NK-92 (cell line): ENCODE results near the gene LRRC56.
"Not testable (repeated sequence)": the region's sequence is repeated elsewhere in the genome, so short reads cannot be mapped to it uniquely, and the experiment has no call there.

Source experiments
- DNase-seq: peaks from one replicate; lab custom pipeline; 2025; ENCODE audit not compliant: unreplicated experiment; lab: John Stamatoyannopoulos, UW

Gene LRRC56

DNA sequence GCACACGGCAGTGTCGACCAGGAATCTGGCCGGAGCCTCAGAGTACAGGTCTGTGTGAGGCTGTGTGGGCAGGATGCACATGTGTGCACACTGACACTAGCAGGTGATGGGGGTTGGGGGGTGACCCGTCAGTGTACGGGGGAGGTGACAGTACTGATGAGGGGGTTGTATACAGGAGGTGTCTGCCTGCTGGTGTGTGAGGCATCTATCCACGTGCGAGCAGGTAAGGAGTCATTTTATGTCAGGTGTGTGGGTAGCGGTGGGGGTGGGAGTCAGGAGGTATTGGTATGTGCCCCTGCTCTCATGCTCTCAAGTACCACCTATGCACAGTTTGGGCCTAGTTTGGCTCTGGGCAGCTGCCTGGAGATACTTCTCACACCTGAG, 34.5 kb downstream of the LRRC56 start:
- no peak for DNase-seq

DNA sequence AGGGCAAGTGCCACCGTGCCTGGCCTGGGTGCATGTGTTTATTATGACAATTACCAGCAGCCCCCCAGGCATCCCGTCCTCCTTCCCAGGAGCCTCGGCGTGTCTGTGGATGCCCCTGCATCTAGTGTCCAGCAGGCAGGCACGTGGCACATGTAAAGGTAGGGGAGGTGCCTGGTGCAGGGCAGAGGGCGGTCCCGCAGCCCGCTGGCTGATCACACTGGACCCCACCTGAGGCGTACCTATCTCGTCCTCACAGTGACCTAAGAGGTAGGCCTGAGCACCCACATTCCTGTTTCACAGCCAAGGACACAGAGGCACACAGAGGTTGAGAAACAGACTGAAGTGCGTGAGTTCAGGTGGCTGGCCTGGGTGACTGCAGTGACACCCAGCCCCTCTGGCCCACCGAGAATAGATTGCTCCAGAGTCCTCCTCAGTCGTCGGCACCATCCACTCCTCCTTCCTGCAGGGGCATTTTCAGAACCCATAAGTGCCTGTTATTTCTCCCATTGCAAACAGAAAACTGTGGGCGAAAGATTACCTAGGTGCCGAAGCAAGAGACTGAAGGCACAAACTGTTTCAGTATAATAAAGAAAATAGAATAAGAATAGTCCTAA, 35.9 kb downstream of the LRRC56 start:
- no peak for DNase-seq

DNA sequence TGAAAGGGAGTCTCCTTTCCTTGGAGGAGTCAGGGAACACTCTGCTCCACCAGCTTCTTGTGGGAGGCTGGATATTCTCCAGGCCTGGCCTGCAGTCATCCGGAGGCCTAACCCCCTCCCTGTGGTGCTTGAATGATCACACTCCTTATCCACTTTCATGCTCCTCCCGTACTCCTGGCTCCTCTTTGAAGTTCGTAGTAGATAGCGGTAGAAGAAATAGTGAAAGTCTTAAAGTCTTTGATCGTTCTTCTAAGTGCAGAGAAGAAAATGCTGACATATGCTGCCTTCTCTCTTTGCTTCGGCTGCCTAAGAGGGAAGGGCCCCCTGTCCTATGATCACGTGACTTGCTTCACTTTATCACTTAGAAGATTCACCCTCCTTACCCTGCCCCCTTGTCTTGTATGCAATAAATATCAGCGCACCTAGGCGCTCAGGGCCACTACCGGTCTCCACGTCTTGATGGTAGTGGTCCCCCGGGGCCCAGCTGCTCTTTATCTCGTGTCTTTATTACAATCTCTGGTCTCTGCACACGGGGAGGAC, 36.8 kb downstream of the LRRC56 start:
- not testable (repeated sequence) for DNase-seq

DNA sequence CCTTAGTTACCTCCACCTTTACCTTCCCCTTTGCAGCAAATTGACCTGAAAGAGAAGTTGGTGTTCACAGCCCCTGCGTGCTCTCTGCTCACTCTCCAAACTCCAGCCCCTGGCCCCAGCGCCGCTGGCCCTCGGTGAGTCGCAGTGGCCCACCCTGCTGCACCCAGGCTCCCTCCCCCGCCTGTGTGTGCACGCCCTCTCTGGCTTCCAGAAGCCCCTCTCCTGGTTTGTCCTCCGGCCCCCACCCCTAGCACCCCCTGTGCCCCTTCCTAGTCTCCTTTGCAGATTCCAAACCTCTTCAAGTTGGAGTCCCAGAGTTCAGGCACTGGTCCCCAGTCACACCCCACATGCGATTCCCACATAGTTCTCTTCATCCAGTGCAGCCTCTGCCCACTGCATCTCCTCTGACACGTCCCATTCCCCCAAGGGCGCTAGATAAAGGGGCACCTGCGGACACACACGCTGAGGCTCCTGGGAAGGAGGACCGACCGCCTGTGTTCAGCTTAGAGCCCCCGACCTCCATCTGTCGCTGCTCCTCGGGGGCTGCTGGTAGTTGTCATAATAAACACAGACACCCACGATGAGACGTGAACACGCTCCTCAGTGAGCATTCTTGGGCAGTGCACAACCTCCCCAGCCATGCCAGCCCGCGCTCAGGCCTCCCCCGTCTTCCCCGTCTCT, 37.4 kb downstream of the LRRC56 start:
- DNase-seq, result no peak

DNA sequence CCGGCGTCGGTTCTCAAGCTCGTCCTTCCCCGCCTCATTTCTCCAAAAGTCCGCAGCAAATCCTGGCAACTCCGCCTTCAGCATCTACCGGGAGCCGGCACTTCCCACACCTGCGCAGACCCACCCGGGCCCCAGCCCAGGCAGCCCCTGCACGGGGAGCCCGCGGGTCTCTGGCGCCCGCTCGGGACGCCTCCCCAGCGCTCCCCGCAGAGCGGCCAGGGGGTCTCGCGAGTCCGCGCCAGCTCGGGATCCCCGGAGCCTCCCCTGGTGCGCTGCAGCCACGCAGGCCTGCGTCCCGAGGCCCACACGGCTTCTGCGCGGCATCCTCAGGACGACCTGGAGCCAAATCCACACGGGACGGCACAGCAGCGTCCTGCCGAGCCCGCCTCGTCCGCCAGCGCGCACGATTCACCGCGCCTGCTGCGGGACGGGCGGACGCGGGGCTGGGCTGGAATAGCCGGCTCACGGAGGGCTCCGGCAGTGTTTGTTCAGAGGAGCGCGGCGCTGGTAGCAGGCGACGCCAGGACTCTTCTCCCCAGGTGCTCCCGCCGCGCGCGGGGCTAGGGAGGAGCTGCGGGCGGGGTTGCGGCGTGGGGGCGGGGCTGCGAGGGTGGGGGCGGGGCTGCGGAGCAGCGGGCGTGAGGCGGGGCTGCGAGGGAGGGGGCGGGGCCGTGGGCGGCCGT, 38.1 kb downstream of the LRRC56 start:
- DNase-seq, result no peak

DNA sequence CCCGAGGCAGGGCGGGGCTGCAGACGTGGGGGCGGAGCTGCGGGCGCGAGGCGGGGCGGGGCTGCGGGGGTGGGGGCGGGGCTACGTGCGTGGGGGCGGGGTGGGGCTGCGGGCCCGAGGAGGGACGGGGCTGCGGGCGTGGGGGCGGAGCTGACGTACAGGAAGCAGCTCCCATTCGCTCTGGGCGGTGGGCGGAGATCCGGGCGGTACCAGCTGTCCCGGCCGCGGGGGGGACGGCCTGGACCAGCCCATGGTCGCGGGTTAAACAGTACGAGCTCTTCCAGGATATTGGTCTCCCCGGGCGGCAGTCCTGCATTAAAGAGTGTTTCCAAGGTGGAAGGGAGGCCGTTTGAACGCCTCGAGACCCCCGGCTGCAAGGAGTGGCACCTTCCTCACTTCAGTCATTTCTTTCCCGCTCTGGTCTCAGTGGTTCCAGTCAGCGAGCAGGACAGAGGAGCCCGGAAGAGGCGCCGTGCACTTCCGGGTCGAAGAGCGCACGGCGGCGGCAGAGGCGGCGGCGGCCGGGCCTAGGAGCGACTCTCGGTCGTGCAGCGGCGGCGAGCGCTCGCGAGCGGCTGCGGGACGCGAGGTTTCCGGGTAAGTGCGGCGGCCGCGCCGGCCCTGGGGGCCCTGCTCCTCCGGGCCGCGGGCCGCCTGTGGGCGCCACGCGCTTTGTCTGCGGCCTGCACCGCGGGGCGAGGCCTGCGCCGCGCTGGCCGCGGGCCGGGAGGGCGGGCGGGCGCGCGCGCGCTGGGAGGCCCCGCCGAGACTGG, 38.9 kb downstream of the LRRC56 start, which contains the start of gene PHRF1:
Gene PHRF1 (plus strand): TSS at position 475 of the 773 bp plus-strand sequence. CDS start 5,043 bp downstream, outside the sequence.
- DNase-seq, result peak; percentile 59

DNA sequence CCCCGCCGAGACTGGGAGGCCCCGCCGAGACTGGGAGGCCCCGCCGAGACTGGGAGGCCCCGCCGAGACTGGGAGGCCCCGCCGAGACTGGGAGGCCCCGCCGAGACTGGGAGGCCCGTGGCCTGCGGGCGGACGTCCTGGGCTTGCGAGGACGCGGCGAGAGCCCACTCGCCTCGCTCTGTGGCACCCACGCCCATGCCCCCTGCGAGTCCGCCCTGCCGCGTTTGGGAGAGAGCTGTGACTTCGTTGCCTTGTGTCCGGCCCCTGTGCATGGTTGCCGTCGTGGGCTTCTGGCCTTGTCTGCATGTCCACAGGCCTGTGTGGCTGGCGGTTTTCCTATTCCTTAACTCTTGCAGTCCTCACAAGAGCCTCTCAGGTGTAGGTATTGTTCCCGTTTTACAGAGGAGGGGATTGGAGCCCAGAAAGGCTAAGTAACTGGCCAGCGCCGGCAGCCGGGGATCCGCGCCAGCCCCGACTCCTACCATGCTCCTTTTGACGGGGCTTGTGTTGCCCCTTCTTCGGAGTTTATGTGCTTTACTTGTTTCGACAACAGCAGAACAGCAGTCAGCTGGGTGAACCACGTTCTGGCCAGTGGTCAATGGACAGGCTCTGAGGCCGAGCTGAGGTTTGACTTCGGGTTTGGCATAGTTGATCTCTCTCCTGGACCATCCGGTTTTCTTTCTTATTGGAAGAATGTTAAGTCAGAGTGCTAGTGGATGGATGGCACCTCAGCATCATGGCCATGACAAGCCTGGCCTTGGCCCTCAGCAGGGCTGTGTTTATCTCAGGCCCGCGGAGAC, 39.7 kb downstream of the LRRC56 start:
- DNase-seq, result no peak

DNA sequence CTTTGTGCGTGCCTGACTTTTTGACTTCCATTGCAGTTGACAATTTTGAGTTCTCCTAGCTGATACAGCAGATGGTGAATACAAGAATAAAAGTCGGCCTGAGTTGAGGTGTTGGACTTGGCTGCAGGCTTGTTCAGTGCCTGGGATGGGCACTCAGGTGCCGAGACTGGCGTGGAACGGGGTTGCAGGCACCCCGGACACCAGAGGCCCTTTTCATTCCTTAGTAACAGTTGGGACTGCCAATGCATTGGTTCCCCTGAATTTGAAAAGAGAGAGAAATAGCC, 40.2 kb downstream of the LRRC56 start:
- DNase-seq, result no peak

DNA sequence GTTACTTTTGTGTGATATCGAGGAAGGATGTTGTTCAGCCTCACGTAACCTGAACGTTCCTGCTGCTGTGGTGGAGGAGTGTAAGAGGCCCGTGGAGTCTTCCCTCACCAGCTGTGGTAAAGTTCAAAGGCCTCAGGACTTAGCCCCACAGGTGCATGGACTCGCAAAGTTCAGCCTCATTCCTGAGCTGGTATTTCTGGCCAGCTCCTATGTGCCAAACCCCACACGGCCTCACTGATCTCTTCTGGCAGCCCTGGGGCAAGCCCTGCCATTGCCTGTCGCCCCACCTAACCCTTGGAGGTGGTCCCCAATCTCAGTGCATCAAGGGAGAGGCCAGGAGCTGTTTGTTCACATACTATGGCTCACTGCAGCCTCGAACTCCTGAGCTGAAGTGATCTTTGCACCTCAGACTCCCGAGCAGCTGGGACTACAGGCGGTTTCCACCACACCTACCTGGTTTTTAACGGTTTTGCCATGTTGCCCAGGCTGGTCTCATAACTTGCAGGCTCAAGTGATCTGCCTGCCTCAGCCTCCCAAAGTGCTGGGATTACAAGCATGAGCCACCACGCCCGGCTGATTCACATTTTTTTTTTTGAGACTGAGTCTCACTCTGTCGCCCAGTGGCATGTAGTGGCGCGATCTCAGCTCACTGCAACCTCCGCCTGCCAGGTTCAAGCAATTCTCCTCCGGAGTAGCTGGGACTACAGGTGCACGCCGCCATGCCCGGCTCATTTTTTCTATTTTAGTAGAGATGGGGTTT, 41.1 kb downstream of the LRRC56 start:
- DNase-seq, result no peak

DNA sequence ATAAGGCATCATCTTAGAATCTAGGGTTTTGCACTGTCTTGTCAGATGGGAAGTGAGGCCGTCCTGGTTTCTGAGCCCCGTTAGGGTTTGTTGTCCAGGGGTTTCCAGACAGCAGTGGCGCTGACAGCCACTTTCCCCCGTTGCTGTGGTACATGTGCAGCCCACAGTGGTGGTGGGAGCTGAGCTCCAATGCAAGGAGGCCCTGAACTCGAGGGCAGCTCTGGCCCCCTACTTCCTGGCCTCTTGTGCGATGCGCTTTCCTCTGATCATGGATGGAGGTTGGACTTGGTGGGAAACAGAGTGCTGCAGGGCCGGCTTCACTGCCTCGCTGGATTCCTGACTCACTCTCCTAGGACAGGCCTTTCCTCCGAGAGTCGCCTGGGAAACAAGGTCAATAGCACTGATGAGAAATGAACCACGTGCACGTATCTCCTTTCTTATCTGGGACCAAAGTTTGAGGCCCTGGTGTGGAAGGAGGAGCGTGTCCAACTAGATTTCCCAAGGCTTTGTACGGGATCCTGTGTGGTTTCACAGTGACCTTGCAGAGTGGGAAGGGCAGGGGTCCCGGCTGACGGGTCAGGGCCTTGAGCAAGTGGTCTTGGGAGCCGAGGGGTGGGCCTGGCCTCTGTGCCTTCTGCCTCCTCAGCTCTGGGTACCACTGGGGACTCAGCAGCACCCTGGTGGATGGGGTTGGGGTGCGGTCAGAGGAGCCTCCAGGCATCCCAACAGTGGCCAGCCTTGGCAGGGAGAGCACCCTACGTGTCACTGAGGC, 42.7 kb downstream of the LRRC56 start:
- DNase-seq, result no peak

DNA sequence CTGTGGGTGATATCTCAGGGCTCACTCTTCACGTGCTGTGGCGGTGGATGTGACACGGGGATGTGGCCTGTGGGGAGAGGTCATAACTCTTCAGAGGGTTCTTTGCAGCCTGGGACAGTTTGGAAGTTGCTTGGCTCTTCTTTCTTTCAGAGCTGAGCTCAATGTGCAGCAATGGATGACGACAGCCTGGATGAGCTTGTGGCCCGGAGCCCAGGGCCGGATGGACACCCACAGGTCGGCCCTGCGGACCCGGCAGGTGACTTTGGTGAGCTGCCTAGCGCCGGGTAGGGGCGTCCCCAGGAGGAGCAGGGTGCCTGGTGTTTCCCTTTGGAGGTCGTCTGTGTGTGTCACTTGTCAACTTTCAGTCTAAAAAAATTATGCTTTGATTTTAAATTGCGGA, 44.0 kb downstream of the LRRC56 start:
- DNase-seq, result no peak

DNA sequence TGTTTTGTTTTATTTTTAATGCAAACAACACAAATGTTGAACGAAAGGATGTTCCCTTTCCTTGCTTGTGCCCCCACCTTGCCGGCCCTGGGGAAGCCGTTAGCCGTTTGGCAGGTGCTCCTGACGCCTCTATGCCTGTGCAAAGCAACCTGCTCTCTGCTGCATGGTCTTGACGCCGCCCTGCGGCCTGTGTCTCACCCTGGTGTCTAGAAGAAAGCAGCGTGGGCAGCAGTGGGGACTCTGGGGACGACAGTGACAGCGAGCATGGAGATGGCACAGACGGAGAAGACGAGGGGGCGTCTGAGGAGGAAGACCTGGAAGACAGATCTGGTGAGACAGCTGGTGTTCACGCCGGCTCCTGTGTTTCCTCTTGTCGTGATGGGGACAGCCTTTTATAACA, 44.4 kb downstream of the LRRC56 start:
- DNase-seq, result no peak

DNA sequence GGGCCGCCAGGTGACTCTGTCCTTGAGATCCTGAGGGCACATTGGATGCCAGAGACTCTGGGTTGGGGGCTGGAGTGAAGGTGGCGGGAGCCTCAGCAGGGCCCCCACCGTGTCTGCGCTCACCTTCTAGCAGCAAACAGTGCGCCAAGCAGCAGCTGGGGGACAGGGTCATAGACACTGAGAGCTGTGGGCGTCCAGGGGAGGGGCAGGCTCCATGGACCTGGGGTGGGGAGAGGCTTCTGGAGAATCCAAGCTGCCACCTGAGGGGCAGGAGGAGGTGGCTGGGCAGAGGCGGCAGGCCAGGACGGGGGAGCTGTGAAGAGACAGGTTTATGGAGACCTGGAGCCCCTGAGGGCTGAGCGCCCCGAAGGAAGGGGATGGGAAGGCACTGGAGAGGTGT, 47.0 kb downstream of the LRRC56 start:
- no peak for DNase-seq

DNA sequence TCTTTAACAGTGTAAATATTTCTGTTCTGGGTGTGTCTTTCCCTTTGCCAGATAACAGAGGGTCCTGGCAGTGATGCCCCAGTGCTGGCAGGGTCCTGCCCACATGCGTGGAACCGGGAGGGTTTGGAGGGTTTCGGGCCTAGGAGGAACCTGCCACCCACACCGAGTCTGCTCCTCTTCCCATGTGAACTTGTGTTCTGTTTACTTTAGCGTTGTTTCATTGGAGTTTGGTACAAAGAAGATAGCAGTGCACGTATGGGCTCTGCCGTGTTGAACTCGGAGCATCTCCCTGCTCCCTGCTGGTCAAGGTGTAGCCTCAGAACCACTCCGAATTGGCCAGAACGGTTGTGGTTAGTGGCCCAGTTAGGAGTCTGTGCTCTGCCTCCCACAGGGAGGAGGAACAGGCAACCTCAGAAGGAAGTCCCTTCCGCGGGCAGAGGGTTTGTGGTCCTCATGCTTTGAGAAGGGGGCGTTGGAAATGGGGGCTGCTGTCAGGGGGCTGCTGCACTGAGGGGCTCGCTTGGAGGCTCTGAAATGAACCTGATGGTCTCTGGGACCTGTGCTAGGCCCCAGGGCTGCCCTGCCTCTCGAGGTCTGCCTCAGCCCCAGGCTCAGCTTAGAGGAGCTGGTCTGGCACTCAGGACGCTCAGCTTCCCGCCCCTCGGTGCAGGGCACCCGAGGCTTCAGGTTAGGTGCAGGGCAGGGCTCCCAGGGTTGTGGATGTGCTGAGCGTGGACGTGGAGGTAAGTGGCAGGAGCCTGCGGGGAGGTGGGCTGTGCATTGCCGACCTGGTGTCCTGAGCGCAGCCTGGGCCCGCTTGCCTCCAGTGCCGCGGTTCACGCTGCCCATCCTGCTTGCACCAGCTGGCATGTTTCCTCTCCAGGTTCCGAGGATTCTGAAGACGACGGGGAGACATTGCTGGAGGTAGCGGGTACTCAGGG, 49.3 kb downstream of the LRRC56 start:
- DNase-seq, result no peak

DNA sequence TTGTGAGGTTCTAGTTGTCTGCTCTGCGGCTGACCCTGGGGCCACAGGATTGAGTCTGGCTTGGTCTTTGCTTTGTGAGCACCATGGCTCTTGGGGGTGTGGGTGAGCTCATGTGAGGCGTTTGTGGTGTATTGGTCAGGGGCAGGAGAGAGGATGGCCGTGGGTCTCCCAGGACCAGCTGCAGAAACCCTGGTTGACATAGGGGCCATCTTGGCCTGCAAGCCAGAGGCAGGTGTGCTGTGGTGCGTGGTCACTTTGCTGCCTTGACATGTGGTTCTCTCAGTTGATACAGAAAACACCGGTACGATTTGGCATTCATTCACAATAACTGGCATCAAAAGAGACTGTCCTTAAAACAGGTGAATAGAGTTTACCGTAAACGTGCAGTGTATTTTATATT, 50.2 kb downstream of the LRRC56 start:
- no peak for DNase-seq

DNA sequence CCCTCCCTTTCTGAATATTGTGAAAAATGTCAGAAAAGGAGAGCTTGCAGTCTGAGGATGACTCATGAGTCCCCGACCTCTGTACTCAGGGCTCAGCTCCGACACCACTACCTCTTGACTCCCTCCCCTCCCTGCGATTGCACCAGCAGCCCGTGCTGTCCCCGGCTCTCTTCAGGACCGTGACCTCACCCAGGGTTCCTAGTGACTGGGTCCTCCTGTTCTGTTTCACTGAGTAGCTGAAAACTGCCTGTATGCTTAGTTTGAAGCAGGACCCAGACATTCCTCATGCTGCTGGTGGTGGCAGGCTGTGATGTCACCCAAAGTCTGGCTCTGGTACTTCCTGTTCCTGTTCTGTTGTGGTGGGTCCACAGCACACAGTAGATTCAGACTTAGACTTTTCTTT, 50.7 kb downstream of the LRRC56 start:
- DNase-seq, result no peak

DNA sequence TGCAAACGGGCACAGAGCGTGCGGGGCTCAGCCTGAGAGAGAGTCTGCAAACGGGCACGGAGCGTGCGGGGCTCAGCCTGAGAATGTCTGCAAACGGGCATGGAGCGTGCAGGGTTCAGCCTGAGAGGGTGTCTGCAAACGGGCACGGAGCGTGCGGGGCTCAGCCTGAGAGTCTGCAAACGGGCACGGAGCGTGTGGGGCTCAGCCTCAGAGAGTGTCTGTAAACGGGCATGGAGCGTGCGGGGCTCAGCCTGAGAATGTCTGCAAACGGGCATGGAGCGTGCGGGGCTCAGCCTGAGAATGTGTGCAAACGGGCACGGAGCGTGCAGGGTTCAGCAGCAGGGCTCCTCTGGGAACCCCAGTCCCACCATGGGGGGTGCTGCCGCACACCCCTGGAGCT, 52.5 kb downstream of the LRRC56 start:
- DNase-seq, result no peak

DNA sequence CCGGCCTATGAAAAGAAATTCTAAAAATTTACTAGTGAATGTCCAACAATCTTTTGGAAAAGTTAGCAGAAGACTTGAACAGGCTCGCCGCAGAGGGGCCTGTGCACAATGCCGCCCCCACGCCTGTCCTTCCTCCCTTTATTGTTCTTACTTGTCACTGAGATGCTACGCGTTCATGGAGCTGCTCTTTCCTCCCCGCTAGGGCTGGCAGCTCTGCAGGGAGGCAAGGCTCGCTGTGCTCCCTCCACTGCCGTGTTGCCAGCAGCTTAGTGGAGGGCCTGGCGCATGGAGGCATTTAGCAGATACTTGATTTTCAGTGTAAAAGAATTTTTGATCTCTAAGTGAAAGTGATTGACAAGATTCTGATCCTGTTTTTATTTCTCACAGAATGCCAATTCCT, 53.7 kb downstream of the LRRC56 start:
- no peak for DNase-seq
